ENCODE measurements around the gene ERG.

The ERG gene, protein sequence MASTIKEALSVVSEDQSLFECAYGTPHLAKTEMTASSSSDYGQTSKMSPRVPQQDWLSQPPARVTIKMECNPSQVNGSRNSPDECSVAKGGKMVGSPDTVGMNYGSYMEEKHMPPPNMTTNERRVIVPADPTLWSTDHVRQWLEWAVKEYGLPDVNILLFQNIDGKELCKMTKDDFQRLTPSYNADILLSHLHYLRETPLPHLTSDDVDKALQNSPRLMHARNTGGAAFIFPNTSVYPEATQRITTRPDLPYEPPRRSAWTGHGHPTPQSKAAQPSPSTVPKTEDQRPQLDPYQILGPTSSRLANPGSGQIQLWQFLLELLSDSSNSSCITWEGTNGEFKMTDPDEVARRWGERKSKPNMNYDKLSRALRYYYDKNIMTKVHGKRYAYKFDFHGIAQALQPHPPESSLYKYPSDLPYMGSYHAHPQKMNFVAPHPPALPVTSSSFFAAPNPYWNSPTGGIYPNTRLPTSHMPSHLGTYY

GRCh38 chr21:38498057-38498833 is at the start of gene ERG:
Gene ERG (minus strand): TSS chr21:38498477. CDS start chr21:38498380, 97 bp downstream.
- TF ChIP-seq, protein P1, sequence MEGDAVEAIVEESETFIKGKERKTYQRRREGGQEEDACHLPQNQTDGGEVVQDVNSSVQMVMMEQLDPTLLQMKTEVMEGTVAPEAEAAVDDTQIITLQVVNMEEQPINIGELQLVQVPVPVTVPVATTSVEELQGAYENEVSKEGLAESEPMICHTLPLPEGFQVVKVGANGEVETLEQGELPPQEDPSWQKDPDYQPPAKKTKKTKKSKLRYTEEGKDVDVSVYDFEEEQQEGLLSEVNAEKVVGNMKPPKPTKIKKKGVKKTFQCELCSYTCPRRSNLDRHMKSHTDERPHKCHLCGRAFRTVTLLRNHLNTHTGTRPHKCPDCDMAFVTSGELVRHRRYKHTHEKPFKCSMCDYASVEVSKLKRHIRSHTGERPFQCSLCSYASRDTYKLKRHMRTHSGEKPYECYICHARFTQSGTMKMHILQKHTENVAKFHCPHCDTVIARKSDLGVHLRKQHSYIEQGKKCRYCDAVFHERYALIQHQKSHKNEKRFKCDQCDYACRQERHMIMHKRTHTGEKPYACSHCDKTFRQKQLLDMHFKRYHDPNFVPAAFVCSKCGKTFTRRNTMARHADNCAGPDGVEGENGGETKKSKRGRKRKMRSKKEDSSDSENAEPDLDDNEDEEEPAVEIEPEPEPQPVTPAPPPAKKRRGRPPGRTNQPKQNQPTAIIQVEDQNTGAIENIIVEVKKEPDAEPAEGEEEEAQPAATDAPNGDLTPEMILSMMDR (IDR thresholded peaks at IDR 0.05; ENCODE audit: low read depth, low read length, missing control alignments) = no peak
- DNase-seq (ENCODE audit: low read depth) = no peak
- in situ Hi-C loops (cut with HindIII; ENCODE audit: low sequenced_read_pairs) = no loop called here
- no peak within 1 kb of the TSS for H3K4me3 ChIP-seq (ENCODE audit: low read depth, low read length)

DNA sequence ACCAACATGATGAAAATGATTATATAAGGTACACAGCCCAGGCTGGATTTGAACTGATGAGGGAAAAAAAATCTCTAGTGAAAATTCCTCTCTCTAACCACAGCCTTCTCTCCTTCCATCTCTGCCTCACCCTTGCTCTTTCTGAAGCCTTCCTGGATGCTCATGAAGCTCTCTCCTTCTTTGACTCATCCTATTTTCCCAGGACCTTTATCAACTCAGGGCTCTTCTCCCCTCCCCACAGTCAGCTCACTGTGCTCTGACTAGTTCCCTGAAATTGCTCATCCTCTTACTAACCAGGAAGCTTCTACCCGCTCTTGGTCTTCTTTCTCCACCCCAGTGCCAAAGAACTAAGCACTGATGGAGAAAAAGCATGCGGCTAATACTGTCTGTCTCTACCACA is 46.4 kb upstream of the ERG start:
- DNase-seq (ENCODE audit: low read depth) = no peak
- H3K4me3 ChIP-seq (ENCODE audit: low read depth, low read length) = no peak overlapping the region
- in situ Hi-C loops (cut with HindIII; ENCODE audit: low sequenced_read_pairs) = no loop called here
- TF ChIP-seq, protein P1 (IDR thresholded peaks at IDR 0.05; ENCODE audit: low read depth, low read length, missing control alignments) = no peak

- in situ Hi-C loops (cut with HindIII; ENCODE audit: low sequenced_read_pairs) = no loop called here
- TF ChIP-seq, protein P1 (IDR thresholded peaks at IDR 0.05; ENCODE audit: low read depth, low read length, missing control alignments) = no peak
- H3K4me3 ChIP-seq (ENCODE audit: low read depth, low read length) = no peak overlapping the region
- no peak for DNase-seq (ENCODE audit: low read depth)
Observed at GRCh38 chr21:38542263-38542662, 44.0 kb upstream of the ERG start.

- no peak overlapping the region for H3K4me3 ChIP-seq (ENCODE audit: low read depth, low read length)
- no peak for DNase-seq (ENCODE audit: low read depth)
- in situ Hi-C loops (cut with HindIII; ENCODE audit: low sequenced_read_pairs) = no loop called here
- TF ChIP-seq, protein P1 (IDR thresholded peaks at IDR 0.05; ENCODE audit: low read depth, low read length, missing control alignments) = no peak
Observed at GRCh38 chr21:38538353-38538752, 40.1 kb upstream of the ERG start.

DNA sequence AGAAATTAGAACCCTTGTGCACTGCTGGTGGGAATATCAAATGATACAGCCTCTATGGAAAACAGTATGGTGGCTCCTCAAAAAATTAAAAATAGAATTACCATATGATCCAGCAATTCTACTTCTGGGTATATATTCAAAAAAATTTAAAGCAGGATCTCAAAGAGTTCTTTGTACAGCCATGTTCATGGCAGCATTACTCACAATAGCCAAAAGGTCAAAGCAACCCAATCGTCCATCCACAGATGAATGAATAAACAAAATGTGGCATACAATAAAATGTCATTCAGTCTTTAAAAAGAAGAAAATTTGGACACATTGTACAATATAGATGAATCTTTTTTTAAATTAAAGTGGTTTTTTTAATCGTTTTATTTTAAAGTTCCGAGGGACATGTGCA is 36.3 kb upstream of the ERG start:
- no peak overlapping the region for H3K4me3 ChIP-seq (ENCODE audit: low read depth, low read length)
- TF ChIP-seq, protein P1 (IDR thresholded peaks at IDR 0.05; ENCODE audit: low read depth, low read length, missing control alignments) = no peak
- in situ Hi-C loops (cut with HindIII; ENCODE audit: low sequenced_read_pairs) = no loop called here
- DNase-seq (ENCODE audit: low read depth) = no peak

DNA sequence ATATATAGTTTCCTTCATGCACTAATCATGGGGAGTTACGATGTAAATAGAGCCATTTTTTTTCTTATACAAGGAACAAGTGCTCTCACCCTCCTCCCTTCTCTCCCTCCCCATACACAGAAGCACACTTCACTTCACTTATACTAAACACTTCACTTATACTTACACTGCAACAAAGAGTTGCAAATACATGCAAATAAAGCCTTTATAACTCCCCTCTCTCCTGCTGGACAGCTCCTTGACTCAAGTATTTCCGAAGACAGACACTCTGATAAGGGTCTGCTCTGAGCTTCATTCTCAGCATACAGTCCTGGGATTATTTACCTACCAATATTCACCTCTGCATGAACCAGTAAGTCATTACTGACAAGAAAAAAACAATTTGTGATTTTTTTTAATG is 35.6 kb upstream of the ERG start:
- no peak overlapping the region for H3K4me3 ChIP-seq (ENCODE audit: low read depth, low read length)
- in situ Hi-C loops (cut with HindIII; ENCODE audit: low sequenced_read_pairs) = no loop called here
- TF ChIP-seq, protein P1 (IDR thresholded peaks at IDR 0.05; ENCODE audit: low read depth, low read length, missing control alignments) = no peak
- DNase-seq (ENCODE audit: low read depth) = no peak

Data from astrocyte of the cerebellum (primary cell).